ENCODE measurements around the gene NPIPB8. TPM values are rescaled to one million over a fixed set of nuclear protein-coding genes. Genes with fewer than 3 reads are reported as not detected.

Gene NPIPB8
- total and polyA plus RNA-seq, 2 of the 13 experiments (the other 11 are each of a cell fraction or from before 2014, with no cell fraction given): 0.49 to 2.3 TPM

GRCh38 chr16:28608867-28609596, 28.8 kb upstream of the NPIPB8 start (continued):
- TF ChIP-seq ZNF142 (CRISPR knock-in tag; IDR thresholded peaks at IDR 0.05) (peak; percentile 23; the same call in 1 of the 2 replicates), NFE2 (CRISPR knock-in tag; IDR thresholded peaks at IDR 0.05) (peak; percentile 83; the same call in 1 of the 2 replicates), RFX5 (IDR thresholded peaks at IDR 0.05; ENCODE audit: low read depth, low read length) (peak; percentile 58; the same call in 1 of the 2 replicates), HINFP (CRISPR knock-in tag; IDR thresholded peaks at IDR 0.05; ENCODE audit: low read depth) (peak; percentile 14; the same call in 1 of the 2 replicates), NFE2L1 (CRISPR knock-in tag; IDR thresholded peaks at IDR 0.05; ENCODE audit: borderline replicate concordance) (peak; percentile 93; the same call in 1 of the 2 replicates), ZNF563 (CRISPR knock-in tag; IDR thresholded peaks at IDR 0.05) (0 out of 2 replicates have a peak, but pooled peaks have one; percentile 9), NFE2L2 (IDR thresholded peaks at IDR 0.05; ENCODE audit: low read length) (peak; percentile 96), ZC3H4 (CRISPR knock-in tag; IDR thresholded peaks at IDR 0.05; ENCODE audit: borderline replicate concordance) (0 out of 2 replicates have a peak, but pooled peaks have one; percentile 20), MYC (CRISPR knock-in tag; IDR thresholded peaks at IDR 0.05; ENCODE audit: borderline replicate concordance) (0 out of 2 replicates have a peak, but pooled peaks have one; percentile 19), ZNF121 (CRISPR knock-in tag; IDR thresholded peaks at IDR 0.05) (peak; percentile 93), ZNF567 (CRISPR knock-in tag; IDR thresholded peaks at IDR 0.05; ENCODE audit: borderline replicate concordance) (0 out of 2 replicates have a peak, but pooled peaks have one; percentile 17), MAFF (IDR thresholded peaks at IDR 0.05; ENCODE audit: low read depth, low read length) (peak; percentile 100), MAFG (CRISPR knock-in tag; IDR thresholded peaks at IDR 0.05) (peak; percentile 94), XBP1 (CRISPR knock-in tag; IDR thresholded peaks at IDR 0.05) (0 out of 2 replicates have a peak, but pooled peaks have one; percentile 33)
- TF ChIP-seq, protein P1, sequence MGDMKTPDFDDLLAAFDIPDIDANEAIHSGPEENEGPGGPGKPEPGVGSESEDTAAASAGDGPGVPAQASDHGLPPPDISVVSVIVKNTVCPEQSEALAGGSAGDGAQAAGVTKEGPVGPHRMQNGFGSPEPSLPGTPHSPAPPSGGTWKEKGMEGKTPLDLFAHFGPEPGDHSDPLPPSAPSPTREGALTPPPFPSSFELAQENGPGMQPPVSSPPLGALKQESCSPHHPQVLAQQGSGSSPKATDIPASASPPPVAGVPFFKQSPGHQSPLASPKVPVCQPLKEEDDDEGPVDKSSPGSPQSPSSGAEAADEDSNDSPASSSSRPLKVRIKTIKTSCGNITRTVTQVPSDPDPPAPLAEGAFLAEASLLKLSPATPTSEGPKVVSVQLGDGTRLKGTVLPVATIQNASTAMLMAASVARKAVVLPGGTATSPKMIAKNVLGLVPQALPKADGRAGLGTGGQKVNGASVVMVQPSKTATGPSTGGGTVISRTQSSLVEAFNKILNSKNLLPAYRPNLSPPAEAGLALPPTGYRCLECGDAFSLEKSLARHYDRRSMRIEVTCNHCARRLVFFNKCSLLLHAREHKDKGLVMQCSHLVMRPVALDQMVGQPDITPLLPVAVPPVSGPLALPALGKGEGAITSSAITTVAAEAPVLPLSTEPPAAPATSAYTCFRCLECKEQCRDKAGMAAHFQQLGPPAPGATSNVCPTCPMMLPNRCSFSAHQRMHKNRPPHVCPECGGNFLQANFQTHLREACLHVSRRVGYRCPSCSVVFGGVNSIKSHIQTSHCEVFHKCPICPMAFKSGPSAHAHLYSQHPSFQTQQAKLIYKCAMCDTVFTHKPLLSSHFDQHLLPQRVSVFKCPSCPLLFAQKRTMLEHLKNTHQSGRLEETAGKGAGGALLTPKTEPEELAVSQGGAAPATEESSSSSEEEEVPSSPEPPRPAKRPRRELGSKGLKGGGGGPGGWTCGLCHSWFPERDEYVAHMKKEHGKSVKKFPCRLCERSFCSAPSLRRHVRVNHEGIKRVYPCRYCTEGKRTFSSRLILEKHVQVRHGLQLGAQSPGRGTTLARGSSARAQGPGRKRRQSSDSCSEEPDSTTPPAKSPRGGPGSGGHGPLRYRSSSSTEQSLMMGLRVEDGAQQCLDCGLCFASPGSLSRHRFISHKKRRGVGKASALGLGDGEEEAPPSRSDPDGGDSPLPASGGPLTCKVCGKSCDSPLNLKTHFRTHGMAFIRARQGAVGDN (CRISPR knock-in tag; IDR thresholded peaks at IDR 0.05): peak; percentile 54
- TF ChIP-seq, protein P2, sequence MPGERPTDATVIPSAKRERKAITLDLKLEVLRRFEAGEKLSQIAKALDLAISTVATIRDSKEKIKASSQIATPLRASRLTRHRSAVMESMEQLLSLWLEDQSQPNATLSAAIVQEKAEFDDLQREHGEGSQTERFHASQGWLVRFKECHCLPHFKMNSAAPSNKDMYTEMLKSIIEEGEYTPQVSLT (CRISPR knock-in tag; IDR thresholded peaks at IDR 0.05; ENCODE audit: borderline replicate concordance, low read depth): 0 out of 2 replicates have a peak, but pooled peaks have one; percentile 23

Measured in HepG2 (cell line).